Loucy (cell line): Measurements from ENCODE around the gene TEX36.

Experiments used
- H2AFZ ChIP-seq: fragments of 200-600 bp; sonication (generic); 2 replicates; pipeline ENCODE4 v1.6.0; 2016; ENCODE audit warnings: antibody characterized with exemption, mild to moderate bottlenecking, low read length, moderate library complexity
- H3F3A ChIP-seq: fragments of 200-600 bp; 2 replicates; pipeline ENCODE4 v1.6.0; 2016; ENCODE audit warnings: antibody characterized with exemption, low read depth, mild to moderate bottlenecking
- H3K27me3 ChIP-seq: fragments of 200-600 bp; sonication (generic); 2 replicates; pipeline ENCODE4 v1.6.1; 2014; ENCODE audit warnings: low read length, mild to moderate bottlenecking; ENCODE audit not compliant: insufficient read depth, poor library complexity, severe bottlenecking
- H3K36me3 ChIP-seq: fragments of 200-600 bp; sonication (generic); 2 replicates; pipeline ENCODE4 v1.6.1; 2016; ENCODE audit warnings: low read length; ENCODE audit not compliant: insufficient read depth
- H3K4me1 ChIP-seq: fragments of 200-600 bp; sonication (generic); 2 replicates; pipeline ENCODE4 v1.5.1; 2014; ENCODE audit warnings: low read length, mild to moderate bottlenecking; ENCODE audit not compliant: insufficient read depth, poor library complexity, severe bottlenecking
- H3K4me2 ChIP-seq: fragments of 200-600 bp; sonication (generic); 2 replicates; pipeline ENCODE4 v1.6.0; 2014; ENCODE audit warnings: antibody characterized with exemption, low read length, low read depth, mild to moderate bottlenecking; ENCODE audit not compliant: poor library complexity, severe bottlenecking
- H3K4me3 ChIP-seq: fragments of 200-600 bp; sonication (generic); 2 replicates; pipeline ENCODE4 v1.5.1; 2014; ENCODE audit warnings: low read length, mild to moderate bottlenecking, mixed read lengths; ENCODE audit not compliant: poor library complexity, severe bottlenecking
- H3K79me2 ChIP-seq: fragments of 200-600 bp; sonication (generic); 2 replicates; pipeline ENCODE4 v1.6.1; 2014; ENCODE audit warnings: low read length; ENCODE audit not compliant: insufficient read depth
- H3K9ac ChIP-seq: fragments of 200-600 bp; sonication (generic); 2 replicates; pipeline ENCODE4 v1.6.0; 2014; ENCODE audit warnings: mild to moderate bottlenecking, low read depth, low read length, moderate library complexity; ENCODE audit not compliant: poor library complexity, severe bottlenecking
- H3K9me2 ChIP-seq: fragments of 200-600 bp; sonication (generic); replicated peaks from 2 replicates; pipeline ENCODE4 v1.6.1; 2016; ENCODE audit warnings: low read depth, low read length, mixed read lengths
- H3K9me3 ChIP-seq: fragments of 200-600 bp; sonication (generic); 2 replicates; pipeline ENCODE4 v1.6.1; 2014; ENCODE audit warnings: mild to moderate bottlenecking, antibody characterized with exemption, low read length, low read depth; ENCODE audit not compliant: insufficient read depth
- H4K20me1 ChIP-seq: fragments of 200-600 bp; sonication (generic); 2 replicates; pipeline ENCODE4 v1.6.0; 2014; ENCODE audit warnings: antibody characterized with exemption, low read length, mild to moderate bottlenecking; ENCODE audit not compliant: insufficient read depth, poor library complexity, severe bottlenecking
- EZH2phosphoT487 ChIP-seq: fragments of 200-600 bp; IDR thresholded peaks from 2 replicates; pipeline ENCODE4 v1.6.1; 2018; ENCODE audit warnings: antibody characterized with exemption, mild to moderate bottlenecking, moderate library complexity, borderline replicate concordance
- TF ChIP-seq, protein P1 (sequence below): fragments of 200-600 bp; sonication (generic); conservative IDR thresholded peaks from 2 replicates; pipeline ENCODE4 v1.5.1; 2014; ENCODE audit warnings: mild to moderate bottlenecking, antibody characterized with exemption, low read length

Gene TEX36

DNA sequence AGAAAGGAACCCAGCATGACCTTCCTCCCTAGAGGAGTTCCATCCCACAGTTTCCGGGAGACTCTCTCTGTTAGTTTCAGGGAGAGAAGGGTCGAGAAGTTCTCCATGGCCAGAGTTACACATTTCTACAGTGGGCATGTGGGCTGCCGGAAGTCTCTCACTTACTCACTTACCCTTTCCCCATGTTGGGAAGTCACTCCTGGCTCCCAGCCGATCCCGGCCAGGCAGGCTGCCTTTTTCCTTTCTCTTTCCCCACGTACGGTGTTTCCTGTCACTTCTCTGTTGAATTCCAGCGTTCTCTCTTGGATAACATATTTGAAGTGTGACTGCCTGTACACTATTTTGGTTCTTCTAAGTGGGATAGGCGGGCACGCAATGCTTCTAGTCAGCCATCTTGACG is 3.5 kb downstream of the TEX36 start:
- no peaks in the 10 kb centered on the region for H3K79me2 ChIP-seq
- TF ChIP-seq, protein P1, sequence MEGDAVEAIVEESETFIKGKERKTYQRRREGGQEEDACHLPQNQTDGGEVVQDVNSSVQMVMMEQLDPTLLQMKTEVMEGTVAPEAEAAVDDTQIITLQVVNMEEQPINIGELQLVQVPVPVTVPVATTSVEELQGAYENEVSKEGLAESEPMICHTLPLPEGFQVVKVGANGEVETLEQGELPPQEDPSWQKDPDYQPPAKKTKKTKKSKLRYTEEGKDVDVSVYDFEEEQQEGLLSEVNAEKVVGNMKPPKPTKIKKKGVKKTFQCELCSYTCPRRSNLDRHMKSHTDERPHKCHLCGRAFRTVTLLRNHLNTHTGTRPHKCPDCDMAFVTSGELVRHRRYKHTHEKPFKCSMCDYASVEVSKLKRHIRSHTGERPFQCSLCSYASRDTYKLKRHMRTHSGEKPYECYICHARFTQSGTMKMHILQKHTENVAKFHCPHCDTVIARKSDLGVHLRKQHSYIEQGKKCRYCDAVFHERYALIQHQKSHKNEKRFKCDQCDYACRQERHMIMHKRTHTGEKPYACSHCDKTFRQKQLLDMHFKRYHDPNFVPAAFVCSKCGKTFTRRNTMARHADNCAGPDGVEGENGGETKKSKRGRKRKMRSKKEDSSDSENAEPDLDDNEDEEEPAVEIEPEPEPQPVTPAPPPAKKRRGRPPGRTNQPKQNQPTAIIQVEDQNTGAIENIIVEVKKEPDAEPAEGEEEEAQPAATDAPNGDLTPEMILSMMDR: no peak
- TF ChIP-seq EZH2phosphoT487: no peak
- H2AFZ ChIP-seq: no peak overlapping the region

DNA sequence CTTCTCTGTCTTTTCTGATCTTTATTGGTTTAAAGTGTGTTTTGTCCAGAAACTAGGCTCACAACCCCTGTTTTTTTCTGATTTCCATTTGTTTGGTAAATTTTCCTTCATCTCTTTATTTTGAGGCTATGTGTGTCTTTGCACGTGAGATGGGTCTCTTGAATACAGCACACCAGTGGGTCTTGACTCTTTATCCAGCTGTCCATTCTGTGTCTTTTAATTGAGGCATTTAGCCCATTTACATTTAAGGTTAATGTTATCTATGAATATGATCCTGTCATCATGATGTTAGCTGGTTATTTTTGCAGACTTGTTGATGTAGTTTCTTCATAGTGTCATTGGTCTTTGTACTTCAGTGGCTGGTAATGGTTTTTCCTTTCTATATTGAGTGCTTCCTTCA is 10.1 kb downstream of the TEX36 start:
- no peaks in the 10 kb centered on the region for H4K20me1 ChIP-seq
- H3K9me3 ChIP-seq: no peaks in the 10 kb centered on the region; the same call in none of the 2 replicates
- H3K4me1 ChIP-seq: no peaks in the 10 kb centered on the region
- no peak overlapping the region for H3K4me3 ChIP-seq
- no peak overlapping the region for H3K4me2 ChIP-seq
- no peaks in the 10 kb centered on the region for H3K27me3 ChIP-seq
- TF ChIP-seq EZH2phosphoT487: no peak
- no peaks in the 10 kb centered on the region for H3F3A ChIP-seq
- H3K79me2 ChIP-seq: no peaks in the 10 kb centered on the region
- H3K36me3 ChIP-seq: no peaks in the 10 kb centered on the region
- no peak overlapping the region for H2AFZ ChIP-seq
- no peaks in the 10 kb centered on the region for H3K9me2 ChIP-seq
- no peak overlapping the region for H3K9ac ChIP-seq

More for the DNA sequence above, 3.5 kb downstream of the TEX36 start:
- Histone ChIP-seq H3F3A (no peaks in the 10 kb centered on the region), H3K9ac (no peak overlapping the region), H3K36me3 (no peaks in the 10 kb centered on the region), H4K20me1 (no peaks in the 10 kb centered on the region), H3K4me3 (no peak overlapping the region), H3K4me1 (no peaks in the 10 kb centered on the region), H3K4me2 (no peak overlapping the region), H3K27me3 (no peaks in the 10 kb centered on the region), H3K9me2 (no peaks in the 10 kb centered on the region), H3K9me3 (peaks cover 1% of the 10 kb centered on the region)

GRCh38 chr10:125662584-125662983 is 20.4 kb downstream of the TEX36 start:
- no peak overlapping the region for H3K4me3 ChIP-seq
- no peaks in the 10 kb centered on the region for H3K9me2 ChIP-seq
- no peak overlapping the region for H3K9ac ChIP-seq
- no peaks in the 10 kb centered on the region for H3K36me3 ChIP-seq
- no peaks in the 10 kb centered on the region for H3K27me3 ChIP-seq
- H3K4me1 ChIP-seq: no peaks in the 10 kb centered on the region
- no peaks in the 10 kb centered on the region for H3F3A ChIP-seq
- no peak for TF ChIP-seq EZH2phosphoT487
- TF ChIP-seq, protein P1: no peak
- H2AFZ ChIP-seq: no peak overlapping the region
- no peaks in the 10 kb centered on the region for H3K79me2 ChIP-seq
- H4K20me1 ChIP-seq: no peaks in the 10 kb centered on the region
- no peaks in the 10 kb centered on the region for H3K9me3 ChIP-seq
- no peak overlapping the region for H3K4me2 ChIP-seq

DNA sequence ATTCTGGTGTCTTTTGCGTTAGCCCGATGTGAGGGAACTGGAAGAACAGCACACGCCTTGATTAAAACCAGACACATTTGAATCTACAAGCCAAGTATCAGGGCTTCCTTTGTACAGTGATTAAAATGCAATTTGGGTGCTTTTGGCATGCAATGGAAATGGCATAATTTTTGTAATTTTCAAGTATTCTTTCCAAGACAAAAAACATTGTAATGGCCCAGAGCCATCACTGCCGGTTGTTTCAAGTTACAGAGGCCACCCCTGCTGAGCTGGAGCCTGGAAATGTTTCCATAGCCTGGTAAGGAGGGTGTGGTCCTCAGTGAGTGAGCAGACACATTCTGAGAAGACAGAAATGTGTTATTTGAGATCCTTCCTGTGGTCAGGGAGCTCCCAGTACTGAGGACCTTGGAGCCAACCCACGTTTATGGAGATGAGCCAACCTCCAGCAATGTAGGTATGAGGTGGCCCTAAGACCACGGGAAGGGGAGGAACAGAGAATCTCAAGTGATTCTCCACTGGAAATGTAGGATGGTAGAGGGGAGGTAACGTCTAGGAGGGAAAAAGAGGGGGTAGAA is 20.9 kb downstream of the TEX36 start:
- Histone ChIP-seq H3K9ac (no peak overlapping the region), H3K36me3 (no peaks in the 10 kb centered on the region), H3K4me2 (no peak overlapping the region), H3K9me3 (no peaks in the 10 kb centered on the region), H3K9me2 (no peaks in the 10 kb centered on the region), H3K4me1 (no peaks in the 10 kb centered on the region), H2AFZ (no peak overlapping the region), H3K27me3 (no peaks in the 10 kb centered on the region), H3K79me2 (no peaks in the 10 kb centered on the region), H3K4me3 (no peak overlapping the region), H4K20me1 (no peaks in the 10 kb centered on the region), H3F3A (no peaks in the 10 kb centered on the region)
- no peak for TF ChIP-seq EZH2phosphoT487
- TF ChIP-seq, protein P1: no peak
